Stimulated activated CD4-positive, alpha-beta T cell treated with anti-CD3 and anti-CD28 coated beads, Interleukin-2, amount 100 ng/mL, for 24 hours (primary cell): Measurements from ENCODE around the gene BCL2L14.

Experiments
- DNase-seq, 2 donors: peaks; one replicate each; pipeline ENCODE4 v3.0.0-alpha.2; 2020

Gene BCL2L14

DNA sequence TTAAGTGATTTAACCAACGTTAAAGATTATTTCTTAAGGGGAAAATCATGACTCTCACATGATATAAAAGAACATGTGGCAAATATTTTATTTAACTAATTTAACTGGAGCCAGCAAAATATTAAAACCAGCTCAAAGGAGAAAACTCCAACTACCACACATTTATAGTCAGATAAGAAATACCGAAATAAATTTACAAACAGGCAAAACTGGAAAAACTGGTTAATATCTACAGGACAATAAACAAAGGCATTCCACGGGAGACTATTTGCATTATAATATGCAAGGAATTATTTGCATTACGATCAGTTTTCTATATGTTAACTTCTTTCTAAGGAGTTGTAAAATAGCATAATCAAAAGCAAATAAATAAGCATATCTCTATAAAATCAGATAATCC lies 13.8 kb upstream of the BCL2L14 start:
- DNase-seq = no peak

- DNase-seq = no peak
These were observed 6.1 kb upstream of the BCL2L14 start for GRCh38 chr12:12064596-12064995.

DNA sequence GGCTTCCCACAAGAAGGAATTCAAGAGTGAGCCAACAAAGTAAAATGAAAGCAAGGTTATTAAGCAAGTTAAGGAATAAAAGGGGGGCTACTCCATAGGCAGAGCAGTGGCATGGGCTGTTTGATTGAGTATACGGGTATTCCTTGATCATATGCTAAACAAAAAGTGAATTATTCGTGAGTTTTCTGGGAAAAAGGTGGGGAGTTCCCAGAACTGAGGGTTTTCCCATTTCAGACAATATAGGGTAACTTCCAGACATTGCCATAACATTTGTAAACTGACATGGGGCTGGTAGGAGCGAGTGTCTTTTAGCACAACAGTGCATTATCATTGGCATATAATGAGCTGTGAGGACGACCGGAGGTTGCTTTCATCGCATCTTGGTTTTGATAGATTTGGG lies 2.0 kb upstream of the BCL2L14 start:
- DNase-seq = no peak

- no peak for DNase-seq
These were observed 754 bp upstream of the BCL2L14 start for GRCh38 chr12:12069821-12070548.

DNA sequence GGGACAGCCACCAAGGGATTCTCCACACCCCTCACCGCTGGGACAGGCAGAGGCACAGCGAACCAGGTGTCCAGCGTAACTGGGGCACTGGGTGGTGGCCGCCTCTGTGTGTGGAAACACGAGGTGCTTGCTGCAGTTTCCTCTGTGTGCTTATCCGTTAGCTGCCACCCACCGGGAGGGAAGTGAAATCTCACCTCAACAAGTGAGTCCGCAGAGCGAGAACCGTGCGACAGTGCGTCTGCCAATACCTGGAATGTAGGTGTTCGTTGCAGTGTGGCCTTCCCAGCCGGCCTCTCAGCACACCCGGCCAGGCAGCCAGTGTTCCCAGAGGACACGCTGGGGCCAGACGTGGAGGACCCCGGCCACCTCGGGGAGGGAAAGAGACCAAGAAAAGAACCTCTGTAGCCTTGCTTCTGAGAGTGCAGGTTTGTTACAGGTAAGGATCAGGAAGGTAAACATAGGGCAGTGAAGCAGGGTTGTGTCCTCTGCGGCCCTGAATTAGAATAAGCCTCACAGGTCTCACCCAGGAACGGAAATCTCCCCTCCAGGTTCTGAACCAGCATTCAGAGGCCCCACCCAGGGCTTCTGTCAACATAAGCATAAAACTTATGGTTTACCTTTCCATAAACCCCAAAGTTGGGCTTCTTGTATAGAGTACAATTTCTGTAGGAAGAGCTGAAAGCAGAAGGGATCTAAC lies 1.5 kb downstream of the BCL2L14 start:
- DNase-seq = peak; percentile 31 to 44

DNA sequence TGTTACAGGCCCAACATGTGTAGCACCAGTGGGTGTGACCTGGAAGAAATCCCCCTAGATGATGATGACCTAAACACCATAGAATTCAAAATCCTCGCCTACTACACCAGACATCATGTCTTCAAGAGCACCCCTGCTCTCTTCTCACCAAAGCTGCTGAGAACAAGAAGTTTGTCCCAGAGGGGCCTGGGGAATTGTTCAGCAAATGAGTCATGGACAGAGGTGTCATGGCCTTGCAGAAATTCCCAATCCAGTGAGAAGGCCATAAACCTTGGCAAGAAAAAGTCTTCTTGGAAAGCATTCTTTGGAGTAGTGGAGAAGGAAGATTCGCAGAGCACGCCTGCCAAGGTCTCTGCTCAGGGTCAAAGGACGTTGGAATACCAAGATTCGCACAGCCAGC lies 8.6 kb downstream of the BCL2L14 start:
- no peak for DNase-seq

- no peak for DNase-seq
These were observed 11.2 kb downstream of the BCL2L14 start for GRCh38 chr12:12081836-12082497.

- DNase-seq = no peak
These were observed 12.9 kb downstream of the BCL2L14 start for GRCh38 chr12:12083688-12084087.

DNA sequence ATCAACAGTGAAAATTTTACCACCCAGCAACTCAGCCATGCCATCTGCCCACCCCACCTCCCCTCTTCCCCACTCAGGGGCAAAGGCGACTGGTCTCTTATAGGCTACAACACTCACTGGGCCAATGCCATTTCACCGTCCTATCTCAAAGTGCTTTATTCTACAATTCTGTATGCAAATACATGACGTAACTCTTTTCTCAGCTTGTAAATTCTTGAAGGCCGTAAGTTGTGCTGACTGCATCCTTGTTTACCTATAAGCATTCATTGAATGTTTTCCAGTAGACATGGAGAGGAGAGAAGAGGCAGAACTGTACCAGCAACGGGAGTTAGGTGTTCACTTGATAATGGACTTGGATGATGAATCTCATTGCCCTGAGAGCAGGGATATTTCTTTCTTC lies 15.6 kb downstream of the BCL2L14 start:
- no peak for DNase-seq

GRCh38 chr12:12086973-12087692 lies 16.4 kb downstream of the BCL2L14 start:
- no peak for DNase-seq

DNA sequence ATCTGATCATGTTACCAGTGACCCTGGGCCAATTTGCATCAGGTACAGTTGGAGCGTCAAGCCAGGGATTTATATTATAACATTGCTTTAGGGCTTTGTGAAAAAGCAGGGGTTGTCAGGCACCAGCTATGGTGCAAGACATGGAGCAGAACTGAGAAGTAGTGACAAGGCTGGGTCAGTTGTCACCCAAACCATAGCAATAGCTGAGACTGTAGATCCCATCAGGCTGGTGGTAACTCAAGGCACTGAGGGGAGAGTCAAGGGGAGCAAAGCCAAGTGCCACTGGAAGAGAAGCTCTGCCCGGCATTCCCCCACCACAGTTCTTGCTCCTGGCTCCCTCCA lies 16.9 kb downstream of the BCL2L14 start:
- no peak for DNase-seq

- no peak for DNase-seq
These were observed 17.4 kb downstream of the BCL2L14 start for GRCh38 chr12:12088147-12088546.

GRCh38 chr12:12088761-12089160 lies 18.0 kb downstream of the BCL2L14 start:
- no peak for DNase-seq

DNA sequence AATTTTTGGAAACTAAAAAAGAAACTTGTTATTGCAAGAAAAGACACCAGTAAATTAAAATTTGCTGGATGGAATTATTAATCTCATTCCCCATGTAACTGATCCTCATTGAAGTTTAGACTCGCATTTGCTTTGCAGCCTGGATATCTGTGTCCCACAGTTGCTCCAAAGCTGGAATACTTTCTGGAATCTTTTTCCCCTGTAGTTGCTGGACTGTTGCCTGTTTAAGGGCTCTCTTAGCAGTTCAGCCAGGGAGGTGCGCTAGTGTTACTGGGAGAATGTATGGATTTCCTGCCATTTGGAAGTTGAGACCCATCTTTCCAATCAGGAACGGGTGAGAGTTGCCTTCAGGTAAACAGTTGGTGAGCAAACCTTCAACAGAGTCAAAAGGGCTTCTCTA lies 20.3 kb downstream of the BCL2L14 start:
- DNase-seq = no peak

- no peak for DNase-seq
These were observed 21.4 kb downstream of the BCL2L14 start for GRCh38 chr12:12091977-12092663.

DNA sequence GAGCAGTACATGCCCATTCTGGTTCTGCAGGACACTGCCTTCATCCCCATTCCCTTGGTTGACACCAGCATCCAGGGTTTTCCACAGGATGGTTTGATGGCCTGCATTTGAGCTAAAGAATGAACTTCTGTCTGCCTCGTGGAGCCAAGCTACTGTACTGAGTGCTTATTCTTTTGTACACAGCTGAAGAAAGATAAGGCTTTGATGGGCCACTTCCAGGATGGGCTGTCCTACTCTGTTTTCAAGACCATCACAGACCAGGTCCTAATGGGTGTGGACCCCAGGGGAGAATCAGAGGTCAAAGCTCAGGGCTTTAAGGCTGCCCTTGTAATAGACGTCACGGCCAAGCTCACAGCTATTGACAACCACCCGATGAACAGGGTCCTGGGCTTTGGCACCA lies 23.7 kb downstream of the BCL2L14 start:
- DNase-seq = no peak

DNA sequence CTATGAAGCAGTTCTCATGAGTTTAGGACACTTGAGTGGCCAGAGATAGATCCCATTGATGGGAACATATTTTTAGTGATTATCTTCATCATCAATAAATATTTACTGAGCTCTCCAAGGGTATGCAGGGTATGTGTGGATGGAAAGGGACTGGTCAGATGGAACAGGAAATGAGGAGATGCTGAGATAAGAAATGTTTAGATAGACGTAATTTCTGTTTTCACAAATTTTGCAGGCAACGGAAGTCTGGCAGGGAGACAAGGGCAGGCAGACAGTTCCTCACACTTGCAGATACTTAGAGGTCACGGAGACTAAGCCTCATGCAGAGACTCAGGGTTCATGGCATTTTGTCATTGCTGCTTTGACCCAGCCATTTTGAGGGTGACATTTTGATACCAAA lies 24.3 kb downstream of the BCL2L14 start:
- DNase-seq = no peak

GRCh38 chr12:12097891-12098690 lies 27.4 kb downstream of the BCL2L14 start:
- no peak for DNase-seq

DNA sequence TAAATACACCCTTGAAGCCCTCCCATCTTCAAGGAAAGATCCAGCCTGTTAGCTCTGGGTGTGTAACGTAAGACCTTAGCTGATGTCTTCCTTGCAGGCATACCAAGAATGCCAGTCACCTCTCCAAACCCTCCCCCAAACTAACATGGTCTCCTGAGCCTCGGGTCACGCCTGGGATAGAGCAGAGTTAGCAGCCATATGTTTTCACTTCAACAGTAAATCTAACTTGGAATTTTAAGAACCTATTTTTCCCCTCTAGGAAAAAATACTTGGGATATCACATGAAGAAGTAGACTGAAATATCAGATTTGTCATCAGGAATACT lies 27.9 kb downstream of the BCL2L14 start:
- no peak for DNase-seq

GRCh38 chr12:12099102-12099501 lies 28.4 kb downstream of the BCL2L14 start:
- DNase-seq = no peak

DNA sequence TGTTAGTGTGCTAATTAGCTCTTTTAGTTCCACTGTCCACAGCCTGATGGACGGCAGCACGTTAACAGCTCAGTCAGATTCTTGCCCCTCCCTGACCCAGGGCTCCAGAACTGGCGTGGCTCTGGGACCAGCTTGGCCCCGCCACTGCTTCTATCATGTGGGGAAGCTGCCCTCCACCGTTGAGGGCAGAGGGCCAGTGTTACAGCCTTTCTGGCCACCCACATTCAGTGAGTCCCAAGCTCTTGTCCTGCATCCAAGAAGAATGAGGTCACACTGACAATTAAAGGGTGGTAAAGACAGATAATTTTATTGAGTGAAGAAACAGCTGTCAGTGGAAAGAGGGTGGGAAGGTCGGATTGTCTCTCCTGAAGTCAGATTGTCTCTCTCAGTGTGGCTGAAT lies 36.9 kb downstream of the BCL2L14 start:
- no peak for DNase-seq

DNA sequence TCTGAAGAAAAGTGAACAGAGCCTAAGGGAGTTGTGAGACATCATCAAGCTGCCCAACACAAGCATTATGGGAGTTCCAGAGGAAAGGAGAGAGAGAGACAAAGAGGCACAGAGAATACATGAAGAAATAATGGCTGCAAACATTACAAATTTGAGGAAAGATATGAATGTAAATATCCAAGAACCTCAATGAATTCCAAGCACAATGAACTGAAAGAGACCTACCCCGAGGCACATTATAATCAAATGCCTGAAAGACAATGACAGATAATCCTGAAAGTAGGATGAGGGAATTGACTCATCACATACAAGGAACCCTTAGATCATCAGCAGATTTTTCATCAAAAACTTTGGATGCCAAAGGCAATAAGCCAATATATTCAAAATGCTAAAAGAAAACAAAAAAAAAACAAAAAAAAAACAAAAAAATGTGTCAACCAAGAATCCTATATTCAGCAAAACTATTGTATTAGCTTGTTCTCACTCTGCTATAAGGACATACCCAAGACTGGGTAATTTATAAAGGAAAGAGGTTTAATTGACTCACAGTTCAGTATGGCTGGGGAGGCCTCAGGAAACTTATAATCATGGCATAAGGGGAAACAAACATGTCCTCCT lies 37.8 kb downstream of the BCL2L14 start:
- no peak for DNase-seq
